Heart left ventricle (tissue), 16 donors: ENCODE data around the gene NDUFC1. TPM values are rescaled to one million over a fixed set of nuclear protein-coding genes. Genes with fewer than 3 reads are reported as not detected.
"Not testable (repeated sequence)": the region's sequence is repeated elsewhere in the genome, so short reads cannot be mapped to it uniquely, and the experiment has no call there.

Experiments
- ATAC-seq, 4 donors: fragments of 200-7000 bp; cut with Tn5 transposase; one replicate each; pipeline ENCODE4 v1.9.1; 2020 to 2022; ENCODE audit warnings: moderate library complexity in 4 of 4, mild to moderate bottlenecking in 3 of 4, moderate number of reproducible peaks in 1 of 4
- DNase-seq, 5 donors: peaks; one replicate each; pipeline ENCODE4 v3.0.0-alpha.2; 2020
- H3K27ac ChIP-seq, 12 donors: fragments of 200-600 bp; sonication (generic) in 4 of 12; one replicate each; pipeline versions ENCODE4 v1.5.0 to v1.8.0; 2016 to 2022; ENCODE audit warnings: mild to moderate bottlenecking in 2 of 12
- H3K27me3 ChIP-seq, 9 donors: fragments of 200-600 bp; sonication (generic) in 2 of 9; one replicate each; pipeline versions ENCODE4 v1.5.1 to v1.8.0; 2016 to 2022; ENCODE audit warnings: mild to moderate bottlenecking in 3 of 9
- H3K36me3 ChIP-seq, 9 donors: fragments of 200-600 bp; sonication (generic) in 2 of 9; one replicate each; pipeline versions ENCODE4 v1.5.0 to v1.8.0; 2018 to 2022; ENCODE audit warnings: mild to moderate bottlenecking in 2 of 9
- H3K4me1 ChIP-seq, 12 donors: fragments of 200-600 bp; sonication (generic) in 4 of 12; one replicate each; pipeline versions ENCODE4 v1.5.0 to v1.8.0; 2016 to 2022; ENCODE audit warnings: mild to moderate bottlenecking in 3 of 12
- H3K4me3 ChIP-seq, 12 donors: fragments of 200-600 bp; sonication (generic) in 4 of 12; one replicate each; pipeline versions ENCODE4 v1.5.0 to v1.8.0; 2017 to 2022; ENCODE audit warnings: mild to moderate bottlenecking in 9 of 12, moderate library complexity in 4 of 12
- H3K9me3 ChIP-seq, 12 donors: fragments of 200-600 bp; sonication (generic) in 4 of 12; one replicate each; pipeline versions ENCODE4 v1.5.0 to v1.8.0; 2016 to 2022; ENCODE audit warnings: mild to moderate bottlenecking in 1 of 12
- POLR2A ChIP-seq, 2 donors: fragments of 450-650 bp; IDR thresholded peaks; one replicate each; pipeline ENCODE4 v1.6.1; 2017; ENCODE audit warnings: antibody characterized with exemption in 2 of 2, mild to moderate bottlenecking in 2 of 2, moderate library complexity in 2 of 2
- WGBS, 4 donors: extraction: QIAGEN DNeasy Blood & Tissue Kit in 2 of 4; methylation state at CpG; one replicate each; pipeline versions ENCODE4 v1.1.5 to v1.1.7; 2013 to 2018; 5-methylcytosine and 5-hydroxymethylcytosine counted together
- intact Hi-C, 10 donors: fragments of 100-400 bp; cut with DNase I; formaldehyde crosslinking; loops; one replicate each; pipeline versions ENCODE4 v1.11.1 to v1.14.2; 2022
- polyA plus RNA-seq, 2 donors: library from polyadenylated mRNA; stranded (reverse); fragments of 200-250 nt; gene quantifications; one replicate each; pipeline ENCODE4 v1.2.3, GENCODE V29; 2013
- total RNA-seq, 9 donors: library from RNA; depleted of rRNA in 2 of 9; stranded (reverse); fragments of >200 nt in 2 of 9; fragmentation: NEBNext Ultra II Directional in 3 of 9; extraction: Animal tissue kit (Norgen Biotek cat#: 25700) in 3 of 9; gene quantifications; one replicate each; pipeline versions ENCODE4 v1.1.0 to v1.2.4, GENCODE V29; 2016 to 2023
- TF ChIP-seq, protein P1 (sequence below), 12 donors: fragments of 200-600 bp; sonication (generic) in 4 of 12; IDR thresholded peaks; one replicate each; pipeline versions ENCODE4 v1.5.0 to v1.8.0; 2018 to 2022; ENCODE audit warnings: antibody characterized with exemption in 12 of 12, mild to moderate bottlenecking in 5 of 12
- donor health status: ischemic (EF 13 %, LVEDD 7.1; RV severe dilation, severe dysfunction).
- donor health status: healthy with polysubstance abuse.
- donor health status: DM: no; HTN: yes; CAD: no.
- donor health status: DM: no; HTN: no; CAD: no.
- donor health status: ischemic (EF 25% LVEDD 6.9; RV normal size, moderate dysfunction).
- donor health status: ischemic (EF 25% LVEDD 5.7; RV mildly dilated, moderate dysfunction).
- donor health status: healthy.
- donor health status: DM: yes; HTN: yes; CAD: no.
- donor health status: ischemic (EF 35%, LVEDD 5.7; RV mildly dilated, moderate dysfunction).
- donor health status: nonischemic (EF 11% LVEDD 7.7; RV severe dilation, severe dysfunction).
- donor health status: DM: yes; HTN: yes; CAD: no.
- donor health status: PGD.
- donor health status: ischemic (EF 29% LVEDD 5.4; RV normal size, mild dysfunction).
- donor health status: nonischemic (EF 23%, LVEDD 6.1; RV moderate dilation, normal function).

The NDUFC1 gene
- total and polyA plus RNA-seq, 11 donors = 85.0 to 376 (median 178) TPM

DNA sequence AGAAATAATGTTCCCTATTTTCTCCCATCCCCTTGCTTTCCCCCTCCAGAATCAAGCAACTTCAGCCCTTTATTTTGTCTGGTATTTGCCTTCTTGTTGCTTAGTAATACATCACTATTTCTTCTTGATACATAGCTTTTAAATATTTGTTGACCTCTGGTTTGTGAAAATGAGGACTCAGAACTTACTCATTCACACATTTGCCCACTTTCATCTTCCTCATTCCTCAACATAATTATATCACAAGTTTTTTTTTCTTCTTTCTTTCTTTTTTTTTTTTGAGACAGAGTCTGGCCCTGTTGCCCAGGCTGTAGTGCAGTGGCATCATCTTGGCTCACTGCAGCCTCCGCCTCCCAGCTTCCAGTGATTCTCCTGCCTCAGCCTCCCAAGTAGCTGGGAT, 28.9 kb upstream of the NDUFC1 start:
- no peak for ATAC-seq
- no peaks in the 10 kb centered on the region for H3K27me3 ChIP-seq
- TF ChIP-seq, protein P1, sequence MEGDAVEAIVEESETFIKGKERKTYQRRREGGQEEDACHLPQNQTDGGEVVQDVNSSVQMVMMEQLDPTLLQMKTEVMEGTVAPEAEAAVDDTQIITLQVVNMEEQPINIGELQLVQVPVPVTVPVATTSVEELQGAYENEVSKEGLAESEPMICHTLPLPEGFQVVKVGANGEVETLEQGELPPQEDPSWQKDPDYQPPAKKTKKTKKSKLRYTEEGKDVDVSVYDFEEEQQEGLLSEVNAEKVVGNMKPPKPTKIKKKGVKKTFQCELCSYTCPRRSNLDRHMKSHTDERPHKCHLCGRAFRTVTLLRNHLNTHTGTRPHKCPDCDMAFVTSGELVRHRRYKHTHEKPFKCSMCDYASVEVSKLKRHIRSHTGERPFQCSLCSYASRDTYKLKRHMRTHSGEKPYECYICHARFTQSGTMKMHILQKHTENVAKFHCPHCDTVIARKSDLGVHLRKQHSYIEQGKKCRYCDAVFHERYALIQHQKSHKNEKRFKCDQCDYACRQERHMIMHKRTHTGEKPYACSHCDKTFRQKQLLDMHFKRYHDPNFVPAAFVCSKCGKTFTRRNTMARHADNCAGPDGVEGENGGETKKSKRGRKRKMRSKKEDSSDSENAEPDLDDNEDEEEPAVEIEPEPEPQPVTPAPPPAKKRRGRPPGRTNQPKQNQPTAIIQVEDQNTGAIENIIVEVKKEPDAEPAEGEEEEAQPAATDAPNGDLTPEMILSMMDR (IDR thresholded peaks at IDR 0.05) = no peak
- intact Hi-C loops = no loop called here
- no peak overlapping the region for H3K4me3 ChIP-seq
- peaks cover 0 to 37% (median 4%) of the 10 kb centered on the region in 9 donors for H3K36me3 ChIP-seq
- 95 to 98% (median 96%) methylated on average over 1 of the region's 1 CpG for WGBS, 4 donors
- H3K27ac ChIP-seq = no peak overlapping the region
- no peaks in the 10 kb centered on the region for H3K9me3 ChIP-seq
- peaks cover 0 to 7% (median 0%) of the 10 kb centered on the region in 12 donors for H3K4me1 ChIP-seq
- no peak for DNase-seq

DNA sequence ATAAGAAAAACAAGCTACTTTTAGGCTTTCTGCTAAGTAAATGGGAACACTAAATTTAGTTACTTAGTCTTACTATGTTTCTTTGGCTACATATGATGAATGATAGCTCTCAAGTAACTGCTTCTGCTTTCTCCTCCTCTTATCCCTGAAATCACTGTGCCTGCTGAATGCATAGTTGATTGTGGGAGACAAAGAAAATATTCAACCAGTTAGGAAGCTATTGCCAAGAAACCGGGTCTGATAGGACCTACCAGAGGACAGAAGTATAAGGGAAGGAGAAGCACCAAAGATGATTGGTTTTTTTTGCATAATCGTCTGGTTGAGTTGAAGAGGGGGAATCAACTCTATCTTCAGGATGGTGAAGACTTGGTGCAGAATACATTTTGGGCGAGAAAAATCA, 28.0 kb upstream of the NDUFC1 start:
- no peak overlapping the region for H3K4me3 ChIP-seq
- H3K9me3 ChIP-seq = no peaks in the 10 kb centered on the region
- ATAC-seq = no peak
- no peaks in the 10 kb centered on the region for H3K27me3 ChIP-seq
- TF ChIP-seq, protein P1 (IDR thresholded peaks at IDR 0.05) = no peak
- no peak for TF ChIP-seq POLR2A (IDR thresholded peaks at IDR 0.05)
- H3K36me3 ChIP-seq = peaks cover 0 to 31% (median under 1%) of the 10 kb centered on the region in 9 donors
- 87 to 90% (median 88%) methylated on average over 3 of the region's 3 CpGs for WGBS, 4 donors
- peaks cover 0 to 7% (median 0%) of the 10 kb centered on the region in 12 donors for H3K4me1 ChIP-seq
- H3K27ac ChIP-seq = no peak overlapping the region
- intact Hi-C loops = no loop called here
- DNase-seq = no peak

DNA sequence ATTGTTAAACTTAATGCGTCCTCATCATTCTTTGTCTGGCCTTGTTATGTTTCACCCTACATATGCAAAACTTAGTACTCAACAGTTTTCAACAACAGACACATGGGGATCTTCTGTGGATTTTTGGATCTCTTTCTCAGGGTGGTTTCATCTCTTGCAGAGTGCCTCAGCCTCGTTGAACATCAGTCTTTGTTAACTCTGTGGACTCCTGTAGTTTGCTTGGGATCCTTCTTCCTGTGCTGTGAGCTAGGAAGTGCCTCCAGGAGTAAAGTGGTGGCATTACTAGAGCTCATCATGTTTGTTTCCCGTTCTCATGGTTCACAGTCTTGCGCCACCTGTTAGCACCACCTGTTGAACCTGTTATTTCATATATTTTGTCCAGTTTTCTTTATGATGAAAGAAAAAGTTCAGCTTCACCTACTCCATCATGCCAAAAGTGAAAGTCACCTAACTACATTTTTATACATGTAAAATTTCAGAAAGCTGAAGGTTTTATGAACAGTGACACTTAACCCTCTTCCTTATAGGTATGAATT, 27.5 kb upstream of the NDUFC1 start:
- peaks cover 0 to 8% (median 0%) of the 10 kb centered on the region in 12 donors for H3K4me1 ChIP-seq
- no peak overlapping the region for H3K4me3 ChIP-seq
- WGBS, 4 donors = 82 to 90% (median 88%) methylated on average over 4 of the region's 4 CpGs
- intact Hi-C loops = no loop called here
- TF ChIP-seq, protein P1 (IDR thresholded peaks at IDR 0.05) = no peak
- no peak for TF ChIP-seq POLR2A (IDR thresholded peaks at IDR 0.05)
- DNase-seq (no peak), ATAC-seq (no peak)
- H3K27ac ChIP-seq = no peak overlapping the region
- no peaks in the 10 kb centered on the region for H3K27me3 ChIP-seq
- peaks cover 0 to 28% (median 0%) of the 10 kb centered on the region in 9 donors for H3K36me3 ChIP-seq
- H3K9me3 ChIP-seq = no peaks in the 10 kb centered on the region

DNA sequence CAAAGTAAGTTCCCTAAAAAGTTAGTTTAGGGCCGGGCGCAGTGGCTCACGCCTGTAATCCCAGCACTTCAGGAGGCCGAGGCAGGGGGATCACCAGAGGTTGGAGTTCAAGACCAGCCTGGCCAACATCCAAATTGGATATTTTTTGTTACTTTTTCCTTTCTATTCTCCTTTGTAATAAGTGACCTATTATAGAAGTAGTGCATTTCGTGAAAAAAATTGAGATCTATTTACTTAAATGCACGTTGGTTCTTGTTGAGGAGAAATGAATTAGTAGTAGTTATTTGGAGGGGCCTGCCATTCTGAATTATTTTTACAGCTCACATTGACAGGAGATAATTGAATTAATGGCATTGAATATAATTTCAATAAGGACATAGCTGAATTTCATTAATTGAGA, 22.3 kb upstream of the NDUFC1 start:
- Histone ChIP-seq H3K4me1 (peaks cover 0 to 21% (median 10%) of the 10 kb centered on the region in 12 donors), H3K36me3 (peaks cover 0 to 14% (median 0%) of the 10 kb centered on the region in 9 donors), H3K27ac (no peak overlapping the region), H3K9me3 (peaks cover 0 to 3% (median 0%) of the 10 kb centered on the region in 12 donors), H3K4me3 (no peak overlapping the region), H3K27me3 (no peaks in the 10 kb centered on the region)
- intact Hi-C loops = no loop called here
- ATAC-seq (no peak), DNase-seq (no peak)
- WGBS, 4 donors = 83 to 88% (median 86%) methylated on average over 6 of the region's 6 CpGs
- TF ChIP-seq, protein P1 (IDR thresholded peaks at IDR 0.05) = no peak
- no peak for TF ChIP-seq POLR2A (IDR thresholded peaks at IDR 0.05)

DNA sequence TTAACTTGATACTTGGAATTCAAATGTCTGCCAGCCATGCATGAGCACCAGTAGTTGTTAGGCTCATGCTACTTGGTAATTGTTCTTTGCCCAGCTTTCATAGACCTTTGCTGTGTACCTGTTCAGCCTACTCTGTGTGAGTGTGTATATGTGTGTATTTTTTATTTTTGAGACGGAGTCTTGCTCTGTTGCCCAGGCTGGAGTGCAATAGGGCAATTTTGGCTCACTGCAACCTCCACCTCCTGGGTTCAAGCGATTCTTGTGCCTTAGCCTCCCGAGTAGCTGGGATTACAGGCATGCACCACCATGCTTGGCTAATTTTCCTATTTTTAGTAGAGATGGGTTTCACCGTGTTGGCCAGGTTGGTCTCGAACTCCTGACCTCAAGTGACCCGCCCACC, 20.3 kb upstream of the NDUFC1 start:
- H3K4me3 ChIP-seq, H3K36me3 ChIP-seq, H3K9me3 ChIP-seq, ATAC-seq, H3K27ac ChIP-seq, intact Hi-C loops, H3K27me3 ChIP-seq, DNase-seq: not testable (repeated sequence)
- WGBS, 4 donors = 96 to 98% (median 97%) methylated on average over 6 of the region's 6 CpGs
- peaks cover 0 to 21% (median 10%) of the 10 kb centered on the region in 12 donors for H3K4me1 ChIP-seq

DNA sequence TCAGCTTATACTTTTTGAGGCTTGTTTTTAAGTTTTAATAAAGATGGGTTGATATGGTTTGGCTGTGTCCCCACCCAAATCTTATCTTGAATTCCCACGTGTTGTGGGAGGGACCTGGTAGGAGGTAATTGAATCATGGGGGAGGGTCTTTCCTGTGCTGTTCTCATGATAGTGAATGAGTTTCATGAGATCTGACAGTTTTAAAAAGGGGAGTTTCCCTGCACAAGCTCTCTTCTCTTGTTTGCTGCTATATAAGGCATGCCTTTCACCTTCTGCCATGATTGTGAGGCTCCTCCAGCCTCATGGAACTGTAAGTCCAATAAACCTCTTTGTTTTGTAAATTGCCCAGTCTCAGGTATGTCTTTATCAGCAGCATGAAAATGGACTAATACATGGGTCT, 19.8 kb upstream of the NDUFC1 start:
- H3K27me3 ChIP-seq, H3K27ac ChIP-seq, ATAC-seq, DNase-seq, H3K9me3 ChIP-seq, intact Hi-C loops, H3K36me3 ChIP-seq, H3K4me3 ChIP-seq: not testable (repeated sequence)
- H3K4me1 ChIP-seq = peaks cover 0 to 23% (median 11%) of the 10 kb centered on the region in 12 donors
- 18 to 44% (median 31%) methylated on average over 1 of the region's 1 CpG for WGBS, 4 donors
